K562 (cell line): ENCODE data around the gene NEIL1. TPM values are rescaled to one million over a fixed set of nuclear protein-coding genes. Genes with fewer than 3 reads are reported as not detected.
A peak's percentile ranks its signal among the peaks of the same experiment; 100 is the strongest.
"Not testable (repeated sequence)": the region's sequence is repeated elsewhere in the genome, so short reads cannot be mapped to it uniquely, and the experiment has no call there.

ENCODE experiments used
- ATAC-seq: fragments of 200-7000 bp; cut with Tn5 transposase; 3 replicates; pipeline ENCODE4 v1.9.1; 2020; ENCODE audit warnings: moderate library complexity
- BruUV-seq: library from RNA; stranded (reverse); fragments of 400-500 nt; replicated peaks from 2 replicates; lab custom pipeline; 2021; lab: Mats Ljungman, UMichigan
- CTCF ChIA-PET: fragments of 300-600 bp; formaldehyde crosslinking; extraction: SDS; loops from one replicate; lab custom pipeline; 2021; ENCODE audit warnings: low intra/inter-chr PET ratio; lab: Yijun Ruan, JAX
- POLR2A ChIA-PET: fragments of 300-600, 350-650 bp; sonication (Branson Sonifier 250); formaldehyde crosslinking; extraction: SDS; loops from one replicate; lab custom pipeline; 2021; ENCODE audit warnings: antibody characterized with exemption, inconsistent platforms; lab: Yijun Ruan, JAX
- DNase-seq, 4 experiments: peaks; one replicate each; pipeline versions ENCODE4 v3.0.0 to v3.0.0-alpha.2; 2011 to 2018; ENCODE audit warnings: low spot score in 3 of 4, mixed read lengths in 3 of 4; ENCODE audit errors: extremely low read depth in 1 of 4
- FAIRE-seq: peaks from 2 replicates; lab custom pipeline; 2011; peaks lifted over from hg19 to GRCh38; lab: Jason Lieb, UNC
- H2AFZ ChIP-seq: 2 replicates; pipeline ENCODE4 v1.6.0; 2011; ENCODE audit warnings: low read depth, low read length, control low read depth, inconsistent platforms
- H3K27ac ChIP-seq: fragments of 200-600 bp; 3 replicates; pipeline ENCODE4 v1.8.0; 2011; ENCODE audit warnings: low read depth, mild to moderate bottlenecking, control low read depth, inconsistent platforms, low read length, moderate library complexity, mixed read lengths; ENCODE audit errors: extremely low read depth
- H3K27me3 ChIP-seq, 2 experiments: fragments of 300-600 bp in 1 of 2; 2 replicates in 1 of 2; 3 replicates in 1 of 2; pipeline versions ENCODE4 v1.6.0 to v1.8.0; 2011; ENCODE audit warnings: inconsistent platforms in 2 of 2, low read length in 2 of 2, mild to moderate bottlenecking in 1 of 2, mixed read lengths in 1 of 2, moderate library complexity in 1 of 2; ENCODE audit not compliant: control insufficient read depth in 2 of 2, insufficient read depth in 2 of 2
- H3K36me3 ChIP-seq: fragments of 300-600 bp; 3 replicates; pipeline ENCODE4 v1.8.0; 2011; ENCODE audit warnings: mild to moderate bottlenecking, low read length, inconsistent platforms; ENCODE audit not compliant: control insufficient read depth, insufficient read depth
- H3K4me1 ChIP-seq, 2 experiments: fragments of 200-600 bp in 1 of 2; replicated peaks in 1 of 2; 2 replicates in 1 of 2; 3 replicates in 1 of 2; pipeline versions ENCODE4 v1.5.1 to v1.8.0; 2011; ENCODE audit warnings: inconsistent platforms in 2 of 2, low read length in 2 of 2, mild to moderate bottlenecking in 1 of 2, mixed read lengths in 1 of 2, moderate library complexity in 1 of 2; ENCODE audit not compliant: control insufficient read depth in 2 of 2, insufficient read depth in 2 of 2
- H3K4me2 ChIP-seq: 2 replicates; pipeline ENCODE4 v1.6.1; 2011; ENCODE audit warnings: low read length, control low read depth, inconsistent platforms, mixed read lengths; ENCODE audit not compliant: insufficient read depth
- H3K4me3 ChIP-seq: fragments of 200-600 bp; sonication (generic), shearing (Covaris generic); 2 replicates; pipeline ENCODE4 v1.5.1; 2016; ENCODE audit warnings: control low read depth, inconsistent platforms
- H3K79me2 ChIP-seq: fragments of 200-600 bp; 3 replicates; pipeline ENCODE4 v1.8.0; 2011; ENCODE audit warnings: low read length, inconsistent platforms; ENCODE audit not compliant: control insufficient read depth, insufficient read depth
- H3K9ac ChIP-seq, 2 experiments: 2 replicates each; pipeline versions ENCODE4 v1.6.0 to v1.6.1; 2011; ENCODE audit warnings: low read depth in 2 of 2, low read length in 2 of 2, control low read depth in 1 of 2, inconsistent platforms in 1 of 2, mild to moderate bottlenecking in 1 of 2, mixed read lengths in 1 of 2; ENCODE audit not compliant: insufficient read depth in 1 of 2
- H3K9me1 ChIP-seq: one replicate; pipeline ENCODE4 v1.6.0; 2011; ENCODE audit warnings: inconsistent platforms, mild to moderate bottlenecking, low read length, moderate library complexity; ENCODE audit not compliant: control insufficient read depth, insufficient read depth
- H3K9me3 ChIP-seq: replicated peaks from 2 replicates; pipeline ENCODE4 v1.5.1; 2011; ENCODE audit warnings: low read depth, low read length, inconsistent platforms; ENCODE audit not compliant: control insufficient read depth, insufficient read depth
- H4K20me1 ChIP-seq: replicated peaks from 2 replicates; pipeline ENCODE4 v1.6.1; 2011; ENCODE audit warnings: low read length, inconsistent platforms, mixed read lengths; ENCODE audit not compliant: control insufficient read depth, insufficient read depth
- DMBX1 ChIP-seq: fragments of 250-450 bp; sonication (Bioruptor Pico); IDR thresholded peaks from 2 replicates; pipeline ENCODE4 v1.8.0; 2022; ENCODE audit warnings: inconsistent platforms, mild to moderate bottlenecking, moderate library complexity, borderline replicate concordance
- JUNB ChIP-seq: fragments of 450-650 bp; formaldehyde crosslinking; conservative IDR thresholded peaks from 2 replicates; pipeline ENCODE4 v1.4.0; 2020; ENCODE audit warnings: mild to moderate bottlenecking
- NONO ChIP-seq, 2 experiments: fragments of 200-400 bp in 1 of 2; fragments of 450-650 bp in 1 of 2; formaldehyde crosslinking in 1 of 2; IDR thresholded peaks; 2 replicates each; pipeline ENCODE4 v1.6.1; 2017; ENCODE audit warnings: low read depth in 2 of 2, mild to moderate bottlenecking in 2 of 2, moderate library complexity in 2 of 2, low read length in 1 of 2
- POLR2AphosphoS5 ChIP-seq: IDR thresholded peaks from 2 replicates; pipeline ENCODE4 v1.6.1; 2011; ENCODE audit warnings: mild to moderate bottlenecking, low read depth, low read length, moderate library complexity; ENCODE audit not compliant: control insufficient read depth, insufficient read depth
- SMARCC2 ChIP-seq: fragments of 450-650 bp; IDR thresholded peaks from 2 replicates; pipeline ENCODE4 v1.6.1; 2017; ENCODE audit warnings: antibody characterized with exemption, moderate library complexity, mild to moderate bottlenecking, low read depth
- STAT6 ChIP-seq: sonication (generic); formaldehyde crosslinking; IDR thresholded peaks from 2 replicates; pipeline ENCODE4 v1.8.1; 2023; ENCODE audit warnings: mild to moderate bottlenecking, missing genetic modification reagents
- VEZF1 ChIP-seq: fragments of 200-800 bp; sonication (Bioruptor generic); IDR thresholded peaks from 2 replicates; pipeline ENCODE4 v1.6.1; 2017; ENCODE audit warnings: missing genetic modification characterization, missing compliant biosample characterization
- ZBTB7A ChIP-seq: IDR thresholded peaks from 2 replicates; pipeline ENCODE4 v1.6.1; 2011; ENCODE audit warnings: low read depth, mild to moderate bottlenecking, low read length, moderate library complexity, borderline replicate concordance; ENCODE audit not compliant: control insufficient read depth
- ZNF175 ChIP-seq: fragments of 200-800 bp; sonication (Bioruptor generic); IDR thresholded peaks from 2 replicates; pipeline ENCODE4 v1.6.1; 2016; ENCODE audit warnings: low read depth, mild to moderate bottlenecking, missing genetic modification characterization, missing compliant biosample characterization
- WGBS: fragments of 100-300 bp; shearing (Covaris generic); methylation state at CpG from one replicate; pipeline ENCODE4 v1.1.6; 2016; ENCODE audit warnings: low coverage, mixed read lengths; ENCODE audit not compliant: insufficient coverage; ENCODE audit errors: missing lambda C conversion rate; 5-methylcytosine and 5-hydroxymethylcytosine counted together
- in situ Hi-C: fragments of 300-500 bp; cut with MboI; formaldehyde crosslinking; loops from 4 replicates; pipeline ENCODE4 v1.15.0; 2018; ENCODE audit warnings: inconsistent platforms, mixed read lengths
- intact Hi-C: fragments of 100-400 bp; cut with micrococcal nuclease; formaldehyde crosslinking; loops from 2 replicates; pipeline ENCODE4 v1.14.2; 2022
- polyA plus RNA-seq, 8 experiments: library from polyadenylated mRNA; depleted of rRNA in 4 of 8; stranded (reverse) in 5 of 8; unstranded in 3 of 8; fragments of >200 nt; fragmentation: Nextera tagmentation in 2 of 8; fragmentation: Illumina TruSeq in 1 of 8; extraction: Ambion mirVana in 2 of 8; extraction: Trizol in 1 of 8; gene quantifications; 2 replicates each; pipeline versions ENCODE4 v1.2.1 to v1.2.3, GENCODE V29; 2011 to 2014; ENCODE audit warnings: inconsistent platforms in 1 of 8, missing spikeins in 1 of 8
- total RNA-seq, 7 experiments: library from RNA; depleted of rRNA in 6 of 7; stranded (reverse); fragments of >200 nt in 6 of 7; fragmentation: Illumina TruSeq in 2 of 7; extraction: Trizol in 2 of 7; gene quantifications; 2 replicates each; pipeline versions ENCODE4 v1.2.1 to v1.2.3, GENCODE V29; 2011 to 2021; ENCODE audit warnings: low replicate concordance in 1 of 7

Gene NEIL1
- total and polyA plus RNA-seq, 9 of the 15 experiments (the other 6 are each of a cell fraction or from before 2014, with no cell fraction given): 0.14 to 4.3 (median 2.4) TPM

- H3K27ac ChIP-seq, in situ Hi-C loops: not testable (repeated sequence)
- peaks cover 4 to 31% of the 10 kb centered on the region in 2 experiments; a peak in 3 of 5 replicates for H3K4me1 ChIP-seq
Measured at GRCh38 chr15:75349351-75349669, 2.5 kb downstream of the NEIL1 start.

GRCh38 chr15:75349851-75350588 lies 3.2 kb downstream of the NEIL1 start:
- WGBS: 65% methylated on average over 9 of the region's 9 CpGs
- Histone ChIP-seq H3K36me3 (peaks cover 3% of the 10 kb centered on the region; the same call in 1 of the 3 replicates), H3K4me3 (no peak overlapping the region), H3K79me2 (no peaks in the 10 kb centered on the region), H3K9ac (no peak overlapping the region), H3K27ac (no peak overlapping the region), H4K20me1 (no peaks in the 10 kb centered on the region), H2AFZ (no peak overlapping the region), H3K4me2 (no peak overlapping the region), H3K9me3 (no peaks in the 10 kb centered on the region), H3K9me1 (no peaks in the 10 kb centered on the region), H3K4me1 (peaks cover 4 to 31% of the 10 kb centered on the region in 2 experiments; a peak in 3 of 5 replicates), H3K27me3 (no peaks in the 10 kb centered on the region)
- ATAC-seq: no peak
- TSS peak; percentile 26 for BruUV-seq
- intact Hi-C loops: no loop called here
- no peak for DNase-seq
- ChIA-PET POLR2A (interaction anchor here (1.1 kb wide), 1 partner anchor 83 kb away, joined by 3 read pairs; no protein-coding TSS in a partner anchor), CTCF (no interaction called here)
- in situ Hi-C loops: no loop called here
- no peak for FAIRE-seq
- TF ChIP-seq VEZF1 (CRISPR knock-in tag) (no peak), DMBX1 (CRISPR knock-in tag) (no peak), POLR2AphosphoS5 (0 out of 2 replicates have a peak, but pooled peaks have one; percentile 18), ZNF175 (CRISPR knock-in tag) (no peak), JUNB (CRISPR knock-in tag) (no peak), ZBTB7A (0 out of 2 replicates have a peak, but pooled peaks have one; percentile 26), STAT6 (CRISPR knock-in tag) (no peak), NONO (IDR thresholded peaks at IDR 0.05; ENCODE audit: low read depth in 2 of 2, low read length in 1 of 2) (no peak), SMARCC2 (no peak)

More at GRCh38 chr15:75349351-75349669, 2.5 kb downstream of the NEIL1 start:
- CTCF ChIA-PET, BruUV-seq, H3K36me3 ChIP-seq, intact Hi-C loops, FAIRE-seq, H2AFZ ChIP-seq, ATAC-seq, H3K9me3 ChIP-seq, DNase-seq, H3K27me3 ChIP-seq, H3K9me1 ChIP-seq, H4K20me1 ChIP-seq, H3K4me2 ChIP-seq, H3K4me3 ChIP-seq, H3K79me2 ChIP-seq, H3K9ac ChIP-seq: not testable (repeated sequence)
- 88% methylated on average over 8 of the region's 8 CpGs for WGBS
- POLR2A ChIA-PET: interaction anchor here (1.1 kb wide), 2 partner anchors 11 to 19 kb away, joined by 4 to 5 read pairs; partner anchors contain the start of gene MAN2C1
